Natural killer cell (primary cell): ENCODE measurements around the gene MAF. TPM values are rescaled to one million over a fixed set of nuclear protein-coding genes. Genes with fewer than 3 reads are reported as not detected.

Source experiments
- ATAC-seq, 3 donors: fragments of 150-1000 bp in 2 of 3; fragments of 200-7000 bp in 1 of 3; cut with Tn5 transposase; 1 replicate in 1 of 3; 2 replicates in 2 of 3; pipeline ENCODE4 v1.10.0; 2021; ENCODE audit warnings: mild to moderate bottlenecking in 2 of 3, moderate library complexity in 2 of 3
- DNase-seq, 2 donors: peaks; one replicate each; pipeline versions ENCODE4 v3.0.0 to v3.0.0-alpha.2; 2013 to 2021; ENCODE audit warnings: mixed read lengths in 1 of 2
- H3K27ac ChIP-seq: one replicate; pipeline ENCODE4 v1.5.1; 2013; ENCODE audit warnings: mild to moderate bottlenecking, low read length
- H3K27me3 ChIP-seq: one replicate; pipeline ENCODE4 v1.6.1; 2013; ENCODE audit warnings: low read length; ENCODE audit not compliant: control insufficient read depth, insufficient read depth
- H3K36me3 ChIP-seq: one replicate; pipeline ENCODE4 v1.6.1; 2013; ENCODE audit warnings: low read length; ENCODE audit not compliant: control insufficient read depth, insufficient read depth
- H3K4me1 ChIP-seq: one replicate; pipeline ENCODE4 v1.6.1; 2013; ENCODE audit warnings: low read length; ENCODE audit not compliant: control insufficient read depth, insufficient read depth
- H3K4me3 ChIP-seq: one replicate; pipeline ENCODE4 v1.5.1; 2013; ENCODE audit warnings: low read length
- H3K9me3 ChIP-seq: one replicate; pipeline ENCODE4 v1.6.1; 2013; ENCODE audit warnings: low read length; ENCODE audit not compliant: control insufficient read depth, insufficient read depth
- H3K27ac Mint-ChIP-seq, 2 donors: one replicate each; pipeline ENCODE4 v1.8.0; 2022; ENCODE audit warnings: mild to moderate bottlenecking in 2 of 2, mixed read lengths in 2 of 2, moderate library complexity in 1 of 2
- H3K27me3 Mint-ChIP-seq, 2 donors: one replicate each; pipeline ENCODE4 v1.8.0; 2022; ENCODE audit warnings: low read depth in 2 of 2, mixed read lengths in 2 of 2
- H3K36me3 Mint-ChIP-seq: one replicate; pipeline ENCODE4 v1.8.0; 2022; ENCODE audit warnings: mixed read lengths
- H3K4me1 Mint-ChIP-seq, 2 donors: one replicate each; pipeline ENCODE4 v1.8.0; 2022; ENCODE audit warnings: mixed read lengths in 2 of 2
- H3K4me3 Mint-ChIP-seq: one replicate; pipeline ENCODE4 v1.8.0; 2022; ENCODE audit warnings: mild to moderate bottlenecking, moderate library complexity, mixed read lengths
- H3K9me3 Mint-ChIP-seq, 2 donors: one replicate each; pipeline ENCODE4 v1.8.0; 2022; ENCODE audit warnings: mixed read lengths in 2 of 2
- WGBS: methylation state at CpG from one replicate; pipeline ENCODE4 v1.1.7; 2013; ENCODE audit warnings: missing lambda C conversion rate; ENCODE audit not compliant: insufficient coverage; 5-methylcytosine and 5-hydroxymethylcytosine counted together
- intact Hi-C: fragments of 100-400 bp; cut with micrococcal nuclease; formaldehyde crosslinking; loops from one replicate; pipeline ENCODE4 v1.14.2; 2022
- total RNA-seq, 4 donors: library from RNA; stranded (reverse); fragments of 120-200 nt in 1 of 4; gene quantifications; one replicate each; pipeline versions ENCODE4 v1.2.3 to v1.2.4, GENCODE V29; 2013 to 2022
- TF ChIP-seq, protein P1 (sequence below): fragments of 200-600 bp; IDR thresholded peaks from one replicate; pipeline ENCODE4 v1.8.0; 2022; ENCODE audit warnings: antibody characterized with exemption

The MAF gene
- total RNA-seq, 3 donors from 2014 or later (not counting 1 experiment from before 2014, with no cell fraction given): 24.0 to 50.1 (median 27.1) TPM

DNA sequence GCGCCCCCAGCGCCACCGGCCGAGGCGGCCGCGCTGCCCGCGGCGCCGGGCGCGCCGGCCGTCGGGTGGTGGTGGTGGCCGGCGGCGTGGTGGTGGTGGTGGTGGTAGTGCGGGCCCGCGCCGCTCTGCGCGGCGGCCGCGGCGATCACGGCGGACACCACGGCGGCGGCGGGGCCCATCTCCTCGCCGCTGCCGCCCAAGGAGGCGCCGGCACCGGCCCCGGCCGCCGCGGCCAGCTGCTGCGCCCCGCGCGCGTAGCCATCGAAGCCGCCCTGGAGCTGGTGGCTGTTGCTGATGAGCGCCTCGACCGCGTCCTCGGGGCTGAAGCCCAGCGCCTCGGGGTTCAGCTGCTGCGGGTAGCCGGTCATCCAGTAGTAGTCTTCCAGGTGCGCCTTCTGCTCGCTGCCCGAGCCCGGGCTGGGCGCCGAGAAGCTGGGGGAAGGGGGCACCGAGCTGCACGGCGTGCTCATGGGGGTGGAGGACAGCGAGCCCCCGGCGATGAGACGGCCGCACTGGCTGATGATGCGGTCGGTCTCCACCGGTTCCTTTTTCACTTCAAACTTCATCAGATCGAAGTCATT, 1.2 kb downstream of the MAF start:
- Mint-ChIP-seq H3K4me3 (peak overlapping the region; percentile 97), H3K27ac (peak overlapping the region; percentile 89 to 96), H3K4me1 (peaks cover 50 to 54% of the 10 kb centered on the region in 2 donors), H3K36me3 (no peaks in the 10 kb centered on the region), H3K9me3 (no peaks in the 10 kb centered on the region), H3K27me3 (peaks cover 0 to 5% of the 10 kb centered on the region in 2 donors)
- WGBS: 1% methylated on average over 79 of the region's 79 CpGs
- DNase-seq (peak; percentile 40 to 47), ATAC-seq (peak in 1 of 3 donors; percentile 0)
- Histone ChIP-seq H3K4me1 (peaks cover 26% of the 10 kb centered on the region), H3K9me3 (no peaks in the 10 kb centered on the region), H3K4me3 (peak overlapping the region; percentile 74), H3K27me3 (no peaks in the 10 kb centered on the region), H3K27ac (peak overlapping the region; percentile 60), H3K36me3 (no peaks in the 10 kb centered on the region)
- intact Hi-C loops: no loop called here
- TF ChIP-seq, protein P1, sequence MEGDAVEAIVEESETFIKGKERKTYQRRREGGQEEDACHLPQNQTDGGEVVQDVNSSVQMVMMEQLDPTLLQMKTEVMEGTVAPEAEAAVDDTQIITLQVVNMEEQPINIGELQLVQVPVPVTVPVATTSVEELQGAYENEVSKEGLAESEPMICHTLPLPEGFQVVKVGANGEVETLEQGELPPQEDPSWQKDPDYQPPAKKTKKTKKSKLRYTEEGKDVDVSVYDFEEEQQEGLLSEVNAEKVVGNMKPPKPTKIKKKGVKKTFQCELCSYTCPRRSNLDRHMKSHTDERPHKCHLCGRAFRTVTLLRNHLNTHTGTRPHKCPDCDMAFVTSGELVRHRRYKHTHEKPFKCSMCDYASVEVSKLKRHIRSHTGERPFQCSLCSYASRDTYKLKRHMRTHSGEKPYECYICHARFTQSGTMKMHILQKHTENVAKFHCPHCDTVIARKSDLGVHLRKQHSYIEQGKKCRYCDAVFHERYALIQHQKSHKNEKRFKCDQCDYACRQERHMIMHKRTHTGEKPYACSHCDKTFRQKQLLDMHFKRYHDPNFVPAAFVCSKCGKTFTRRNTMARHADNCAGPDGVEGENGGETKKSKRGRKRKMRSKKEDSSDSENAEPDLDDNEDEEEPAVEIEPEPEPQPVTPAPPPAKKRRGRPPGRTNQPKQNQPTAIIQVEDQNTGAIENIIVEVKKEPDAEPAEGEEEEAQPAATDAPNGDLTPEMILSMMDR: no peak

DNA sequence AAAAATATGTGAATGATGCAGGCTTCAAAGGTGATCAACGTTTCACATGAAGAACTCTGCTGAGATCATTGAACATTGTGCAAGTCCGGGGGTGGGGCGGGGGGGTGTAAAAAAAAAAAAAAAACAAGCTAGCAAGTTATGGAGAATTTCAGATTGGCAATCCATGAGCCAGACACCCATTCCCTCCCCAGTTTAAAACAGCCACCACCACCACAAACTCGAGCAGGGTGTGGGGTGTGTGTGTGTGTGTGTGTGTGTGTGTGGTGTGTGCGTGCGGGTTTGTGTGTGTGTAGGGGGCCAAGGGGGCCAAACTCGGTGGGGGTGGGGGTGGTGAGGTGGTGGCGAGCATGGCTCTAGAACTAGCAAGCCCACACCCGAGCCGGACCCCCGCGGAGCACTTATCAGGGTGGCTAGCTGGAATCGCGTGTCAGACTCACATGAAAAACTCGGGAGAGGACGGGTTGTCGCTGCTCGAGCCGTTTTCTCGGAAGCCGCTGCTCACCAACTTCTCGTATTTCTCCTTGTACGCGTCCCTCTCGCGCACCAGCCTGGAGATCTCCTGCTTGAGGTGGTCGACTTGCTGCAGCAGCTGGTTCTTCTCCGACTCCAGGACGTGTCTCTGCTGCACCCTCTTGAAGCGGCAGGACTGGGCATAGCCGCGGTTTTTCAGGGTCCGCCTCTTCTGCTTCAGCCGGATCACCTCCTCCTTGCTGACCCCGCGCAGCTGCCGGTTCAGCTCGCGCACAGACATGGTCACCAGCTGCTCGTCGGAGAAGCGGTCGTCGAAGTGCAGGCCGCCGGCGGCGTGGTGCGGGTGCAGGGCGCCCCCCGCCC, 2.0 kb downstream of the MAF start:
- H3K27me3 Mint-ChIP-seq: no peaks in the 10 kb centered on the region
- peak; percentile 48 to 65 for DNase-seq

DNA sequence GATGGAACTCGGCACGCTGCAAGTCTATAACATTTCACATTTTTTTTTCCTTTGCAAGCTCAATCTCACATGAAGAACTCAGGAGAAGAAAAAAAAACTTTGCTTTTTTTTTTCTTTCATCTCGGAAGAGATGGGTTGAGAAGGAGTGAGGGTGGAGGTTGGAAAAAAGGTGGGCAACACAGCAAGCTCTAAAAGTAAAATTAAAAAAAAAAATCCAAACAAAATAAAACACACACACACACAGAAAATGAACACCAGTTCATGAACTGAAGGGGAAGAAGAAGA, 2.5 kb downstream of the MAF start:
- H3K36me3 Mint-ChIP-seq: peaks cover 6% of the 10 kb centered on the region
- no peaks in the 10 kb centered on the region for H3K9me3 Mint-ChIP-seq
- 85% methylated on average over 2 of the region's 3 CpGs for WGBS
- no peaks in the 10 kb centered on the region for H3K9me3 ChIP-seq
- peaks cover 26% of the 10 kb centered on the region for H3K4me1 ChIP-seq
- DNase-seq: no peak
- H3K4me1 Mint-ChIP-seq: peaks cover 52 to 60% of the 10 kb centered on the region in 2 donors
- peak overlapping the region; percentile 74 for H3K4me3 ChIP-seq
- no peaks in the 10 kb centered on the region for H3K36me3 ChIP-seq
- H3K27ac ChIP-seq: no peak overlapping the region
- H3K27me3 ChIP-seq: no peaks in the 10 kb centered on the region
- TF ChIP-seq, protein P1: no peak
- H3K4me3 Mint-ChIP-seq: peak overlapping the region; percentile 94
- intact Hi-C loops: no loop called here
- ATAC-seq: no peak
- H3K27me3 Mint-ChIP-seq: no peaks in the 10 kb centered on the region
- H3K27ac Mint-ChIP-seq: peak overlapping the region; percentile 79 to 89

More for the DNA sequence above, 2.0 kb downstream of the MAF start:
- Histone ChIP-seq H3K36me3 (no peaks in the 10 kb centered on the region), H3K27me3 (no peaks in the 10 kb centered on the region), H3K4me1 (peaks cover 26% of the 10 kb centered on the region), H3K4me3 (peak overlapping the region; percentile 74), H3K27ac (peak overlapping the region; percentile 37), H3K9me3 (no peaks in the 10 kb centered on the region)
- Mint-ChIP-seq H3K36me3 (peaks cover under 1% of the 10 kb centered on the region), H3K27ac (peak overlapping the region; percentile 79 to 89), H3K4me3 (peak overlapping the region; percentile 94), H3K9me3 (no peaks in the 10 kb centered on the region), H3K4me1 (peaks cover 50 to 54% of the 10 kb centered on the region in 2 donors)
- intact Hi-C loops: no loop called here
- TF ChIP-seq, protein P1: no peak
- peak; percentile 18 to 27 (median 25) for ATAC-seq
- under 1% methylated on average over 50 of the region's 51 CpGs for WGBS
